Left lung (tissue), 10 donors: Measurements from ENCODE around the gene SSR1. TPM values are rescaled to one million over a fixed set of nuclear protein-coding genes. Genes with fewer than 3 reads are reported as not detected.
A peak's percentile ranks its signal among the peaks of the same experiment; 100 is the strongest.
"Not testable (repeated sequence)": the region's sequence is repeated elsewhere in the genome, so short reads cannot be mapped to it uniquely, and the experiment has no call there.

Source experiments
- ATAC-seq: fragments of 200-7000 bp; cut with Tn5 transposase; one replicate; pipeline ENCODE4 v1.9.1; 2020; ENCODE audit warnings: moderate library complexity
- DNase-seq, 4 donors: peaks; one replicate each; pipeline ENCODE4 v3.0.0-alpha.2; 2013 to 2020
- H3K27ac ChIP-seq, 2 donors: fragments of 200-600 bp; sonication (generic) in 1 of 2; one replicate each; pipeline versions ENCODE4 v1.5.0 to v1.8.0; 2020 to 2021
- H3K27me3 ChIP-seq, 2 donors: fragments of 200-600 bp; sonication (generic) in 1 of 2; one replicate each; pipeline versions ENCODE4 v1.5.0 to v1.8.0; 2020 to 2021
- H3K36me3 ChIP-seq, 2 donors: fragments of 200-600 bp; sonication (generic) in 1 of 2; one replicate each; pipeline versions ENCODE4 v1.5.0 to v1.8.0; 2020 to 2021
- H3K4me1 ChIP-seq, 2 donors: fragments of 200-600 bp; one replicate each; pipeline ENCODE4 v1.8.0; 2021
- H3K4me3 ChIP-seq, 2 donors: fragments of 200-600 bp; sonication (generic) in 1 of 2; one replicate each; pipeline versions ENCODE4 v1.5.0 to v1.8.0; 2020 to 2021; ENCODE audit warnings: mild to moderate bottlenecking in 1 of 2
- H3K9me3 ChIP-seq, 2 donors: fragments of 200-600 bp; sonication (generic) in 1 of 2; one replicate each; pipeline versions ENCODE4 v1.5.0 to v1.8.0; 2020 to 2021
- CTCF ChIP-seq, 2 donors: fragments of 200-600 bp; sonication (generic) in 1 of 2; IDR thresholded peaks; one replicate each; pipeline versions ENCODE4 v1.5.0 to v1.8.0; 2021; ENCODE audit warnings: antibody characterized with exemption in 2 of 2
- intact Hi-C, 2 donors: fragments of 100-400 bp; cut with DNase I; formaldehyde crosslinking; loops; one replicate each; pipeline versions ENCODE4 v1.11.2 to v1.14.2; 2022
- polyA plus RNA-seq, 6 donors: library from polyadenylated mRNA; unstranded; fragments of 120-200 nt; gene quantifications; one replicate each; pipeline ENCODE4 v1.2.1, GENCODE V29; 2013; ENCODE audit not compliant: insufficient read length in 6 of 6
- total RNA-seq, 2 donors: library from RNA; stranded (reverse); fragmentation: NEBNext Ultra II Directional; extraction: Animal tissue kit (Norgen Biotek cat#: 25700); gene quantifications; one replicate each; pipeline ENCODE4 v1.2.1, GENCODE V29; 2021
- donor health status: DM: no; HTN: yes; CAD: no.
- donor health status: DM: no; HTN: no; CAD: no.

The SSR1 gene
- total and polyA plus RNA-seq, 8 donors: 111 to 247 (median 124) TPM

- intact Hi-C loops: no loop called here
- Histone ChIP-seq H3K4me1 (peaks cover 0 to 56% of the 10 kb centered on the region in 2 donors), H3K27ac (no peak overlapping the region), H3K27me3 (no peaks in the 10 kb centered on the region), H3K4me3 (no peak overlapping the region), H3K36me3 (no peaks in the 10 kb centered on the region), H3K9me3 (no peaks in the 10 kb centered on the region)
- TF ChIP-seq CTCF (IDR thresholded peaks at IDR 0.05): no peak
- ATAC-seq (no peak), DNase-seq (peak in 1 of 4 donors; percentile 19)
Measured at GRCh38 chr6:7264686-7265384, 48.2 kb downstream of the SSR1 start.

GRCh38 chr6:7264041-7264440, 49.0 kb downstream of the SSR1 start:
- Histone ChIP-seq H3K27ac (no peak overlapping the region), H3K9me3 (no peaks in the 10 kb centered on the region), H3K36me3 (no peaks in the 10 kb centered on the region), H3K4me1 (peaks cover 0 to 56% of the 10 kb centered on the region in 2 donors), H3K27me3 (no peaks in the 10 kb centered on the region), H3K4me3 (no peak overlapping the region)
- intact Hi-C loops: no loop called here
- peak in 1 of 4 donors; percentile 31 for DNase-seq
- no peak for TF ChIP-seq CTCF (IDR thresholded peaks at IDR 0.05)
- no peak for ATAC-seq

GRCh38 chr6:7263519-7263805, 49.5 kb downstream of the SSR1 start:
- peak overlapping the region in 1 of 2 donors; percentile 33 for H3K27ac ChIP-seq
- H3K36me3 ChIP-seq, H3K9me3 ChIP-seq, H3K27me3 ChIP-seq, ATAC-seq, H3K4me3 ChIP-seq, intact Hi-C loops: not testable (repeated sequence)
- peak in 1 of 4 donors; percentile 30 for DNase-seq
- H3K4me1 ChIP-seq: peaks cover 0 to 56% of the 10 kb centered on the region in 2 donors

GRCh38 chr6:7262746-7263518, 50.1 kb downstream of the SSR1 start:
- Histone ChIP-seq H3K4me3 (no peak overlapping the region), H3K27me3 (no peaks in the 10 kb centered on the region), H3K4me1 (peaks cover 0 to 56% of the 10 kb centered on the region in 2 donors), H3K36me3 (no peaks in the 10 kb centered on the region), H3K9me3 (no peaks in the 10 kb centered on the region), H3K27ac (peak overlapping the region in 1 of 2 donors; percentile 33)
- no peak for TF ChIP-seq CTCF (IDR thresholded peaks at IDR 0.05)
- intact Hi-C loops: no loop called here
- peak in 1 of 4 donors; percentile 16 for DNase-seq
- ATAC-seq: no peak

- no peak for TF ChIP-seq CTCF (IDR thresholded peaks at IDR 0.05)
- ATAC-seq (peak; percentile 11), DNase-seq (peak in 1 of 4 donors; percentile 49)
- Histone ChIP-seq H3K4me1 (peaks cover 0 to 46% of the 10 kb centered on the region in 2 donors), H3K27me3 (no peaks in the 10 kb centered on the region), H3K27ac (peak overlapping the region; percentile 76 to 87), H3K4me3 (peak overlapping the region; percentile 48 to 54), H3K9me3 (no peaks in the 10 kb centered on the region), H3K36me3 (no peaks in the 10 kb centered on the region)
- intact Hi-C loops: no loop called here
Measured at GRCh38 chr6:7261852-7262461, 51.0 kb downstream of the SSR1 start.
